Muscle layer of duodenum (tissue), 2 donors: ENCODE measurements around the gene SPATA18.
"Not testable (repeated sequence)": the region's sequence is repeated elsewhere in the genome, so short reads cannot be mapped to it uniquely, and the experiment has no call there.

Source experiments
- H3K27ac ChIP-seq: one replicate; pipeline ENCODE4 v1.7.0; 2013; ENCODE audit warnings: mild to moderate bottlenecking, low read length
- H3K27me3 ChIP-seq: one replicate; pipeline ENCODE4 v1.7.0; 2013; ENCODE audit warnings: low read depth, mild to moderate bottlenecking, control low read depth, low read length
- H3K36me3 ChIP-seq, 2 donors: one replicate each; pipeline ENCODE4 v1.7.0; 2013; ENCODE audit warnings: low read length in 2 of 2, control low read depth in 1 of 2, mild to moderate bottlenecking in 1 of 2; ENCODE audit not compliant: insufficient read depth in 2 of 2, control insufficient read depth in 1 of 2
- H3K4me1 ChIP-seq, 2 donors: one replicate each; pipeline ENCODE4 v1.7.0; 2013; ENCODE audit warnings: low read length in 2 of 2, mild to moderate bottlenecking in 2 of 2, control low read depth in 1 of 2, moderate library complexity in 1 of 2; ENCODE audit not compliant: insufficient read depth in 2 of 2, control insufficient read depth in 1 of 2
- H3K4me3 ChIP-seq, 2 donors: one replicate each; pipeline ENCODE4 v1.7.0; 2013; ENCODE audit warnings: low read length in 2 of 2, low read depth in 1 of 2, mild to moderate bottlenecking in 1 of 2
- H3K9me3 ChIP-seq, 2 donors: one replicate each; pipeline ENCODE4 v1.7.0; 2013; ENCODE audit warnings: low read length in 2 of 2, control low read depth in 1 of 2, mild to moderate bottlenecking in 1 of 2; ENCODE audit not compliant: control insufficient read depth in 1 of 2
- donor health status: healthy.

SPATA18 gene

GRCh38 chr4:52107745-52108144 lies 56.6 kb downstream of the SPATA18 start:
- H3K27ac ChIP-seq: no peak overlapping the region
- no peaks in the 10 kb centered on the region for H3K4me1 ChIP-seq
- H3K4me3 ChIP-seq: no peak overlapping the region
- no peaks in the 10 kb centered on the region for H3K36me3 ChIP-seq
- peaks cover 0 to 3% of the 10 kb centered on the region in 2 donors for H3K9me3 ChIP-seq
- no peaks in the 10 kb centered on the region for H3K27me3 ChIP-seq

- Histone ChIP-seq H3K9me3 (peaks cover 0 to 3% of the 10 kb centered on the region in 2 donors), H3K27ac (no peak overlapping the region), H3K4me3 (no peak overlapping the region), H3K4me1 (no peaks in the 10 kb centered on the region), H3K27me3 (no peaks in the 10 kb centered on the region), H3K36me3 (no peaks in the 10 kb centered on the region)
These were observed 59.1 kb downstream of the SPATA18 start for GRCh38 chr4:52110171-52110570.

GRCh38 chr4:52111995-52112394 lies 60.9 kb downstream of the SPATA18 start:
- Histone ChIP-seq H3K9me3 (peaks cover 0 to 3% of the 10 kb centered on the region in 2 donors), H3K27me3 (no peaks in the 10 kb centered on the region), H3K36me3 (no peaks in the 10 kb centered on the region), H3K4me3 (no peak overlapping the region), H3K27ac (no peak overlapping the region), H3K4me1 (no peaks in the 10 kb centered on the region)

GRCh38 chr4:52112411-52112810 lies 61.3 kb downstream of the SPATA18 start:
- H3K4me1 ChIP-seq: no peaks in the 10 kb centered on the region
- no peak overlapping the region for H3K4me3 ChIP-seq
- H3K9me3 ChIP-seq: peaks cover 0 to 3% of the 10 kb centered on the region in 2 donors
- no peaks in the 10 kb centered on the region for H3K27me3 ChIP-seq
- H3K27ac ChIP-seq: no peak overlapping the region
- H3K36me3 ChIP-seq: no peaks in the 10 kb centered on the region

GRCh38 chr4:52116641-52117040 lies 65.5 kb downstream of the SPATA18 start:
- H3K4me1 ChIP-seq: no peaks in the 10 kb centered on the region
- no peaks in the 10 kb centered on the region for H3K9me3 ChIP-seq
- H3K36me3 ChIP-seq: no peaks in the 10 kb centered on the region
- H3K27ac ChIP-seq: no peak overlapping the region
- H3K27me3 ChIP-seq: no peaks in the 10 kb centered on the region
- H3K4me3 ChIP-seq: no peak overlapping the region

- no peaks in the 10 kb centered on the region for H3K27me3 ChIP-seq
- H3K27ac ChIP-seq: no peak overlapping the region
- H3K4me1 ChIP-seq: no peaks in the 10 kb centered on the region
- H3K36me3 ChIP-seq: no peaks in the 10 kb centered on the region
- no peak overlapping the region for H3K4me3 ChIP-seq
- H3K9me3 ChIP-seq: peaks cover 0 to 7% of the 10 kb centered on the region in 2 donors
These were observed 75.1 kb downstream of the SPATA18 start for GRCh38 chr4:52126226-52126625.

GRCh38 chr4:52126966-52127365 lies 75.9 kb downstream of the SPATA18 start:
- Histone ChIP-seq H3K4me3 (no peak overlapping the region), H3K27ac (no peak overlapping the region)

GRCh38 chr4:52135171-52135570 lies 84.1 kb downstream of the SPATA18 start:
- no peak overlapping the region for H3K27ac ChIP-seq
- H3K27me3 ChIP-seq: no peaks in the 10 kb centered on the region
- H3K4me3 ChIP-seq: no peak overlapping the region

More at GRCh38 chr4:52126966-52127365, 75.9 kb downstream of the SPATA18 start:
- H3K9me3 ChIP-seq: peaks cover 0 to 7% of the 10 kb centered on the region in 2 donors
- H3K36me3 ChIP-seq: no peaks in the 10 kb centered on the region
- H3K4me1 ChIP-seq: no peaks in the 10 kb centered on the region
- H3K27me3 ChIP-seq: no peaks in the 10 kb centered on the region

GRCh38 chr4:52137152-52137551 lies 86.0 kb downstream of the SPATA18 start:
- not testable (repeated sequence) for H3K27me3 ChIP-seq, H3K27ac ChIP-seq, H3K9me3 ChIP-seq, H3K36me3 ChIP-seq, H3K4me3 ChIP-seq, H3K4me1 ChIP-seq

More at GRCh38 chr4:52135171-52135570, 84.1 kb downstream of the SPATA18 start:
- Histone ChIP-seq H3K36me3 (no peaks in the 10 kb centered on the region), H3K9me3 (no peaks in the 10 kb centered on the region), H3K4me1 (no peaks in the 10 kb centered on the region)

GRCh38 chr4:52142816-52143215 lies 91.7 kb downstream of the SPATA18 start:
- no peaks in the 10 kb centered on the region for H3K27me3 ChIP-seq

GRCh38 chr4:52143815-52144214 lies 92.7 kb downstream of the SPATA18 start:
- Histone ChIP-seq H3K4me3 (no peak overlapping the region), H3K4me1 (no peaks in the 10 kb centered on the region), H3K27ac (no peak overlapping the region), H3K36me3 (no peaks in the 10 kb centered on the region), H3K9me3 (peaks cover 0 to 5% of the 10 kb centered on the region in 2 donors), H3K27me3 (no peaks in the 10 kb centered on the region)

More at GRCh38 chr4:52142816-52143215, 91.7 kb downstream of the SPATA18 start:
- Histone ChIP-seq H3K4me1 (no peaks in the 10 kb centered on the region), H3K36me3 (no peaks in the 10 kb centered on the region), H3K4me3 (no peak overlapping the region), H3K9me3 (peaks cover 0 to 5% of the 10 kb centered on the region in 2 donors), H3K27ac (no peak overlapping the region)

- peaks cover 0 to 5% of the 10 kb centered on the region in 2 donors for H3K9me3 ChIP-seq
- H3K4me3 ChIP-seq: no peak overlapping the region
- H3K27me3 ChIP-seq: no peaks in the 10 kb centered on the region
- H3K27ac ChIP-seq: no peak overlapping the region
- H3K4me1 ChIP-seq: no peaks in the 10 kb centered on the region
- no peaks in the 10 kb centered on the region for H3K36me3 ChIP-seq
These were observed 93.3 kb downstream of the SPATA18 start for GRCh38 chr4:52144372-52144771.
